GM23338 (cell line): ENCODE results near the gene CCDC127. TPM values are rescaled to one million over a fixed set of nuclear protein-coding genes. Genes with fewer than 3 reads are reported as not detected.

ENCODE experiments used
- ATAC-seq: fragments of 200-7000 bp; cut with Tn5 transposase; 3 replicates; pipeline ENCODE4 v1.9.1; 2020
- DNase-seq: peaks from one replicate; pipeline ENCODE4 v3.0.0-alpha.2; 2015; ENCODE audit warnings: low spot score
- H2AFZ ChIP-seq: fragments of 200-600 bp; sonication (generic); 2 replicates; pipeline ENCODE4 v1.8.0; 2016; ENCODE audit warnings: antibody characterized with exemption, mild to moderate bottlenecking, moderate library complexity
- H3F3A ChIP-seq: fragments of 200-600 bp; sonication (generic); replicated peaks from 2 replicates; pipeline ENCODE4 v1.8.0; 2017; ENCODE audit warnings: antibody characterized with exemption, mixed run types, low read depth
- H3K27ac ChIP-seq: fragments of 200-600 bp; sonication (generic); 2 replicates; pipeline ENCODE4 v1.6.1; 2016; ENCODE audit warnings: low read depth
- H3K27me3 ChIP-seq: fragments of 200-600 bp; sonication (generic); 2 replicates; pipeline ENCODE4 v1.8.0; 2016; ENCODE audit warnings: mild to moderate bottlenecking, mixed run types, moderate library complexity; ENCODE audit not compliant: insufficient read depth
- H3K36me3 ChIP-seq: fragments of 200-600 bp; sonication (generic); 2 replicates; pipeline ENCODE4 v1.8.0; 2016; ENCODE audit warnings: mild to moderate bottlenecking; ENCODE audit not compliant: insufficient read depth
- H3K4me1 ChIP-seq: fragments of 200-600 bp; sonication (generic); 2 replicates; pipeline ENCODE4 v1.8.0; 2016; ENCODE audit warnings: mild to moderate bottlenecking, moderate library complexity; ENCODE audit not compliant: insufficient read depth
- H3K4me2 ChIP-seq: fragments of 200-600 bp; sonication (generic); 2 replicates; pipeline ENCODE4 v1.7.1; 2017; ENCODE audit warnings: mixed run types
- H3K4me3 ChIP-seq: fragments of 200-600 bp; sonication (generic); 2 replicates; pipeline ENCODE4 v1.6.1; 2016; ENCODE audit warnings: mixed run types
- H3K79me2 ChIP-seq: fragments of 200-600 bp; sonication (generic); replicated peaks from 2 replicates; pipeline ENCODE4 v1.8.0; 2017; ENCODE audit warnings: mild to moderate bottlenecking; ENCODE audit not compliant: insufficient read depth
- H3K9me2 ChIP-seq: fragments of 200-600 bp; sonication (generic); 2 replicates; pipeline ENCODE4 v1.8.0; 2017; ENCODE audit not compliant: insufficient read depth
- H4K20me1 ChIP-seq: fragments of 200-600 bp; sonication (generic); replicated peaks from 2 replicates; pipeline ENCODE4 v1.8.0; 2017; ENCODE audit warnings: mild to moderate bottlenecking; ENCODE audit not compliant: insufficient read depth
- H3K27ac Mint-ChIP-seq: 2 replicates; pipeline ENCODE4 v1.8.0; 2020; ENCODE audit warnings: inconsistent platforms, mild to moderate bottlenecking, moderate library complexity, mixed read lengths
- H3K27me3 Mint-ChIP-seq: 3 replicates; pipeline ENCODE4 v1.8.0; 2022; ENCODE audit warnings: low read depth, mild to moderate bottlenecking, moderate library complexity, mixed read lengths, inconsistent platforms; ENCODE audit not compliant: insufficient read depth, poor library complexity
- H3K36me3 Mint-ChIP-seq: 3 replicates; pipeline ENCODE4 v1.8.0; 2021; ENCODE audit warnings: low read depth, mild to moderate bottlenecking, inconsistent platforms, moderate library complexity, mixed read lengths
- H3K4me1 Mint-ChIP-seq: 3 replicates; pipeline ENCODE4 v1.8.0; 2020; ENCODE audit warnings: mild to moderate bottlenecking, inconsistent platforms, mixed read lengths
- H3K4me3 Mint-ChIP-seq: 3 replicates; pipeline ENCODE4 v1.8.0; 2021; ENCODE audit warnings: moderate library complexity, mild to moderate bottlenecking, inconsistent platforms, mixed read lengths
- H3K9me3 Mint-ChIP-seq: 3 replicates; pipeline ENCODE4 v1.8.0; 2020; ENCODE audit warnings: moderate library complexity, mild to moderate bottlenecking, inconsistent platforms, mixed read lengths
- CREB1 ChIP-seq: fragments of 250-450 bp; sonication (Bioruptor Pico); IDR thresholded peaks from 2 replicates; pipeline ENCODE4 v1.5.0; 2020; ENCODE audit warnings: low read depth, mild to moderate bottlenecking, moderate library complexity
- EZH2 ChIP-seq: fragments of 200-600 bp; sonication (generic); IDR thresholded peaks from one replicate; pipeline ENCODE4 v1.8.0; 2017; ENCODE audit warnings: antibody characterized with exemption, mild to moderate bottlenecking, low read depth; ENCODE audit not compliant: unreplicated experiment
- EZH2phosphoT487 ChIP-seq: fragments of 200-600 bp; sonication (generic); IDR thresholded peaks from one replicate; pipeline ENCODE4 v1.8.1; 2018; ENCODE audit warnings: antibody characterized with exemption; ENCODE audit not compliant: unreplicated experiment
- JUNB ChIP-seq: IDR thresholded peaks from one replicate; pipeline ENCODE4 v1.6.1; 2016; ENCODE audit warnings: antibody characterized with exemption; ENCODE audit not compliant: unreplicated experiment
- NANOG ChIP-seq: IDR thresholded peaks from 2 replicates; pipeline ENCODE4 v1.6.1; 2016; ENCODE audit warnings: antibody characterized with exemption, borderline replicate concordance
- POLR2AphosphoS5 ChIP-seq: IDR thresholded peaks from 2 replicates; pipeline ENCODE4 v1.6.1; 2016; ENCODE audit warnings: antibody characterized with exemption, low read depth
- STAT1 ChIP-seq: IDR thresholded peaks from one replicate; pipeline ENCODE4 v1.6.1; 2016; ENCODE audit warnings: antibody characterized with exemption; ENCODE audit not compliant: unreplicated experiment
- ZNF114 ChIP-seq: fragments of 250-450 bp; sonication (Bioruptor Pico); IDR thresholded peaks from 2 replicates; pipeline ENCODE4 v1.5.0; 2020; ENCODE audit warnings: mild to moderate bottlenecking, moderate library complexity
- ZNF331 ChIP-seq: fragments of 250-450 bp; sonication (Bioruptor Pico); IDR thresholded peaks from 2 replicates; pipeline ENCODE4 v1.5.0; 2020; ENCODE audit warnings: low read depth, mild to moderate bottlenecking, moderate library complexity
- polyA plus RNA-seq: library from polyadenylated mRNA; unstranded; fragments of >200 nt; fragmentation: Nextera tagmentation; extraction: Ambion mirVana; gene quantifications from 2 replicates; pipeline ENCODE4 v1.2.1, GENCODE V29; 2016
- total RNA-seq: library from RNA; depleted of rRNA; stranded (reverse); fragments of >200 nt; shearing (Covaris generic); gene quantifications from 2 replicates; pipeline ENCODE4 v1.2.3, GENCODE V29; 2014
- TF ChIP-seq, protein P1 (sequence below): IDR thresholded peaks from one replicate; pipeline ENCODE4 v1.6.1; 2018; ENCODE audit warnings: antibody characterized with exemption; ENCODE audit not compliant: unreplicated experiment
- TF ChIP-seq, protein P2 (sequence below): fragments of 250-450 bp; sonication (Bioruptor Pico); IDR thresholded peaks from 2 replicates; pipeline ENCODE4 v1.5.0; 2020; ENCODE audit warnings: mild to moderate bottlenecking, moderate library complexity
- TF ChIP-seq, protein P3 (sequence below): IDR thresholded peaks from 2 replicates; pipeline ENCODE4 v1.6.1; 2016; ENCODE audit warnings: antibody characterized with exemption
- TF ChIP-seq, protein P4 (sequence below), 2 experiments: fragments of 200-600 bp in 1 of 2; sonication (generic) in 1 of 2; conservative IDR thresholded peaks; 2 replicates each; pipeline versions ENCODE4 v1.5.1 to v1.6.1; 2016 to 2017; ENCODE audit warnings: antibody characterized with exemption in 2 of 2, low read depth in 2 of 2, mild to moderate bottlenecking in 2 of 2, moderate library complexity in 1 of 2

The CCDC127 gene
- total and polyA plus RNA-seq, 2 experiments from 2014 or later: 6.0 to 7.2 TPM

DNA sequence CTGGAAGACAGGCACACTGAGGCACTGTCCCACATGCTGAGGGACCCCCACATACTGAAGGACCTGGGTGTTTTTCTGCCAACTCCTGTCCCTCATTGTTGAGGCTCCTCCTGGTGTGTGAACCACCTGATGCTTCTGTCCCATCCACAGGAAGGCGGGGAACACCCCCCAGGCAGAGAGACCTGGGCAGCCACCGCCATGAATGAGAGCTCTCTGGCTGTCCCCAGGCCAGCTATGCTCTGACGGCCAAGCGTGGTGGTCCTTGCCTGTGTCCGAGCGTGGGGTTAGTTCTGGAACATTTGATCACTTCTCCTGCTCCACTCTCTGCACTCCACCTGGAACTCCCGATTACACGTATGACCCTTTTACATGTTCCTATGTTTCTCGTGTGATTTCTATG lies 38.6 kb downstream of the CCDC127 start:
- no peaks in the 10 kb centered on the region for H3K27me3 Mint-ChIP-seq
- no peak overlapping the region for H3K4me3 Mint-ChIP-seq
- no peak overlapping the region for H3K27ac Mint-ChIP-seq
- Histone ChIP-seq H3K4me3 (no peak overlapping the region), H4K20me1 (no peaks in the 10 kb centered on the region), H3K4me1 (no peaks in the 10 kb centered on the region), H3K9me2 (no peaks in the 10 kb centered on the region), H3K36me3 (peaks cover 3% of the 10 kb centered on the region; the same call in 1 of the 2 replicates), H3K27me3 (no peaks in the 10 kb centered on the region), H3K4me2 (no peak overlapping the region), H3K27ac (no peak overlapping the region), H3F3A (no peaks in the 10 kb centered on the region), H3K79me2 (no peaks in the 10 kb centered on the region), H2AFZ (no peak overlapping the region)
- DNase-seq (no peak), ATAC-seq (no peak)
- peaks cover 12% of the 10 kb centered on the region for H3K4me1 Mint-ChIP-seq
- TF ChIP-seq NANOG (no peak), STAT1 (no peak), JUNB (no peak), CREB1 (CRISPR knock-in tag) (no peak), EZH2phosphoT487 (no peak), ZNF331 (CRISPR knock-in tag) (no peak), ZNF114 (no peak), EZH2 (no peak), POLR2AphosphoS5 (no peak)
- TF ChIP-seq, protein P1, sequence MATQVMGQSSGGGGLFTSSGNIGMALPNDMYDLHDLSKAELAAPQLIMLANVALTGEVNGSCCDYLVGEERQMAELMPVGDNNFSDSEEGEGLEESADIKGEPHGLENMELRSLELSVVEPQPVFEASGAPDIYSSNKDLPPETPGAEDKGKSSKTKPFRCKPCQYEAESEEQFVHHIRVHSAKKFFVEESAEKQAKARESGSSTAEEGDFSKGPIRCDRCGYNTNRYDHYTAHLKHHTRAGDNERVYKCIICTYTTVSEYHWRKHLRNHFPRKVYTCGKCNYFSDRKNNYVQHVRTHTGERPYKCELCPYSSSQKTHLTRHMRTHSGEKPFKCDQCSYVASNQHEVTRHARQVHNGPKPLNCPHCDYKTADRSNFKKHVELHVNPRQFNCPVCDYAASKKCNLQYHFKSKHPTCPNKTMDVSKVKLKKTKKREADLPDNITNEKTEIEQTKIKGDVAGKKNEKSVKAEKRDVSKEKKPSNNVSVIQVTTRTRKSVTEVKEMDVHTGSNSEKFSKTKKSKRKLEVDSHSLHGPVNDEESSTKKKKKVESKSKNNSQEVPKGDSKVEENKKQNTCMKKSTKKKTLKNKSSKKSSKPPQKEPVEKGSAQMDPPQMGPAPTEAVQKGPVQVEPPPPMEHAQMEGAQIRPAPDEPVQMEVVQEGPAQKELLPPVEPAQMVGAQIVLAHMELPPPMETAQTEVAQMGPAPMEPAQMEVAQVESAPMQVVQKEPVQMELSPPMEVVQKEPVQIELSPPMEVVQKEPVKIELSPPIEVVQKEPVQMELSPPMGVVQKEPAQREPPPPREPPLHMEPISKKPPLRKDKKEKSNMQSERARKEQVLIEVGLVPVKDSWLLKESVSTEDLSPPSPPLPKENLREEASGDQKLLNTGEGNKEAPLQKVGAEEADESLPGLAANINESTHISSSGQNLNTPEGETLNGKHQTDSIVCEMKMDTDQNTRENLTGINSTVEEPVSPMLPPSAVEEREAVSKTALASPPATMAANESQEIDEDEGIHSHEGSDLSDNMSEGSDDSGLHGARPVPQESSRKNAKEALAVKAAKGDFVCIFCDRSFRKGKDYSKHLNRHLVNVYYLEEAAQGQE: no peak
- TF ChIP-seq, protein P2, sequence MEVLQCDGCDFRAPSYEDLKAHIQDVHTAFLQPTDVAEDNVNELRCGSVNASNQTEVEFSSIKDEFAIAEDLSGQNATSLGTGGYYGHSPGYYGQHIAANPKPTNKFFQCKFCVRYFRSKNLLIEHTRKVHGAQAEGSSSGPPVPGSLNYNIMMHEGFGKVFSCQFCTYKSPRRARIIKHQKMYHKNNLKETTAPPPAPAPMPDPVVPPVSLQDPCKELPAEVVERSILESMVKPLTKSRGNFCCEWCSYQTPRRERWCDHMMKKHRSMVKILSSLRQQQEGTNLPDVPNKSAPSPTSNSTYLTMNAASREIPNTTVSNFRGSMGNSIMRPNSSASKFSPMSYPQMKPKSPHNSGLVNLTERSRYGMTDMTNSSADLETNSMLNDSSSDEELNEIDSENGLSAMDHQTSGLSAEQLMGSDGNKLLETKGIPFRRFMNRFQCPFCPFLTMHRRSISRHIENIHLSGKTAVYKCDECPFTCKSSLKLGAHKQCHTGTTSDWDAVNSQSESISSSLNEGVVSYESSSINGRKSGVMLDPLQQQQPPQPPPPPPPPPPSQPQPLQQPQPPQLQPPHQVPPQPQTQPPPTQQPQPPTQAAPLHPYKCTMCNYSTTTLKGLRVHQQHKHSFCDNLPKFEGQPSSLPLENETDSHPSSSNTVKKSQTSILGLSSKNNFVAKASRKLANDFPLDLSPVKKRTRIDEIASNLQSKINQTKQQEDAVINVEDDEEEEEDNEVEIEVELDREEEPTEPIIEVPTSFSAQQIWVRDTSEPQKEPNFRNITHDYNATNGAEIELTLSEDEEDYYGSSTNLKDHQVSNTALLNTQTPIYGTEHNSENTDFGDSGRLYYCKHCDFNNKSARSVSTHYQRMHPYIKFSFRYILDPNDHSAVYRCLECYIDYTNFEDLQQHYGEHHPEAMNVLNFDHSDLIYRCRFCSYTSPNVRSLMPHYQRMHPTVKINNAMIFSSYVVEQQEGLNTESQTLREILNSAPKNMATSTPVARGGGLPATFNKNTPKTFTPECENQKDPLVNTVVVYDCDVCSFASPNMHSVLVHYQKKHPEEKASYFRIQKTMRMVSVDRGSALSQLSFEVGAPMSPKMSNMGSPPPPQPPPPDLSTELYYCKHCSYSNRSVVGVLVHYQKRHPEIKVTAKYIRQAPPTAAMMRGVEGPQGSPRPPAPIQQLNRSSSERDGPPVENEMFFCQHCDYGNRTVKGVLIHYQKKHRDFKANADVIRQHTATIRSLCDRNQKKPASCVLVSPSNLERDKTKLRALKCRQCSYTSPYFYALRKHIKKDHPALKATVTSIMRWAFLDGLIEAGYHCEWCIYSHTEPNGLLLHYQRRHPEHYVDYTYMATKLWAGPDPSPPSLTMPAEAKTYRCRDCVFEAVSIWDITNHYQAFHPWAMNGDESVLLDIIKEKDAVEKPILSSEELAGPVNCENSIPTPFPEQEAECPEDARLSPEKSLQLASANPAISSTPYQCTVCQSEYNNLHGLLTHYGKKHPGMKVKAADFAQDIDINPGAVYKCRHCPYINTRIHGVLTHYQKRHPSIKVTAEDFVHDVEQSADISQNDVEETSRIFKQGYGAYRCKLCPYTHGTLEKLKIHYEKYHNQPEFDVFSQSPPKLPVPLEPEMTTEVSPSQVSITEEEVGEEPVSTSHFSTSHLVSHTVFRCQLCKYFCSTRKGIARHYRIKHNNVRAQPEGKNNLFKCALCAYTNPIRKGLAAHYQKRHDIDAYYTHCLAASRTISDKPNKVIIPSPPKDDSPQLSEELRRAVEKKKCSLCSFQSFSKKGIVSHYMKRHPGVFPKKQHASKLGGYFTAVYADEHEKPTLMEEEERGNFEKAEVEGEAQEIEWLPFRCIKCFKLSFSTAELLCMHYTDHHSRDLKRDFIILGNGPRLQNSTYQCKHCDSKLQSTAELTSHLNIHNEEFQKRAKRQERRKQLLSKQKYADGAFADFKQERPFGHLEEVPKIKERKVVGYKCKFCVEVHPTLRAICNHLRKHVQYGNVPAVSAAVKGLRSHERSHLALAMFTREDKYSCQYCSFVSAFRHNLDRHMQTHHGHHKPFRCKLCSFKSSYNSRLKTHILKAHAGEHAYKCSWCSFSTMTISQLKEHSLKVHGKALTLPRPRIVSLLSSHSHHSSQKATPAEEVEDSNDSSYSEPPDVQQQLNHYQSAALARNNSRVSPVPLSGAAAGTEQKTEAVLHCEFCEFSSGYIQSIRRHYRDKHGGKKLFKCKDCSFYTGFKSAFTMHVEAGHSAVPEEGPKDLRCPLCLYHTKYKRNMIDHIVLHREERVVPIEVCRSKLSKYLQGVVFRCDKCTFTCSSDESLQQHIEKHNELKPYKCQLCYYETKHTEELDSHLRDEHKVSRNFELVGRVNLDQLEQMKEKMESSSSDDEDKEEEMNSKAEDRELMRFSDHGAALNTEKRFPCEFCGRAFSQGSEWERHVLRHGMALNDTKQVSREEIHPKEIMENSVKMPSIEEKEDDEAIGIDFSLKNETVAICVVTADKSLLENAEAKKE: no peak
- TF ChIP-seq, protein P3, sequence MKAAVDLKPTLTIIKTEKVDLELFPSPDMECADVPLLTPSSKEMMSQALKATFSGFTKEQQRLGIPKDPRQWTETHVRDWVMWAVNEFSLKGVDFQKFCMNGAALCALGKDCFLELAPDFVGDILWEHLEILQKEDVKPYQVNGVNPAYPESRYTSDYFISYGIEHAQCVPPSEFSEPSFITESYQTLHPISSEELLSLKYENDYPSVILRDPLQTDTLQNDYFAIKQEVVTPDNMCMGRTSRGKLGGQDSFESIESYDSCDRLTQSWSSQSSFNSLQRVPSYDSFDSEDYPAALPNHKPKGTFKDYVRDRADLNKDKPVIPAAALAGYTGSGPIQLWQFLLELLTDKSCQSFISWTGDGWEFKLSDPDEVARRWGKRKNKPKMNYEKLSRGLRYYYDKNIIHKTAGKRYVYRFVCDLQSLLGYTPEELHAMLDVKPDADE: no peak
- TF ChIP-seq, protein P4, sequence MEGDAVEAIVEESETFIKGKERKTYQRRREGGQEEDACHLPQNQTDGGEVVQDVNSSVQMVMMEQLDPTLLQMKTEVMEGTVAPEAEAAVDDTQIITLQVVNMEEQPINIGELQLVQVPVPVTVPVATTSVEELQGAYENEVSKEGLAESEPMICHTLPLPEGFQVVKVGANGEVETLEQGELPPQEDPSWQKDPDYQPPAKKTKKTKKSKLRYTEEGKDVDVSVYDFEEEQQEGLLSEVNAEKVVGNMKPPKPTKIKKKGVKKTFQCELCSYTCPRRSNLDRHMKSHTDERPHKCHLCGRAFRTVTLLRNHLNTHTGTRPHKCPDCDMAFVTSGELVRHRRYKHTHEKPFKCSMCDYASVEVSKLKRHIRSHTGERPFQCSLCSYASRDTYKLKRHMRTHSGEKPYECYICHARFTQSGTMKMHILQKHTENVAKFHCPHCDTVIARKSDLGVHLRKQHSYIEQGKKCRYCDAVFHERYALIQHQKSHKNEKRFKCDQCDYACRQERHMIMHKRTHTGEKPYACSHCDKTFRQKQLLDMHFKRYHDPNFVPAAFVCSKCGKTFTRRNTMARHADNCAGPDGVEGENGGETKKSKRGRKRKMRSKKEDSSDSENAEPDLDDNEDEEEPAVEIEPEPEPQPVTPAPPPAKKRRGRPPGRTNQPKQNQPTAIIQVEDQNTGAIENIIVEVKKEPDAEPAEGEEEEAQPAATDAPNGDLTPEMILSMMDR (conservative IDR thresholded peaks at IDR 0.05; ENCODE audit: low read depth in 2 of 2): no peak
- peaks cover 34% of the 10 kb centered on the region for H3K36me3 Mint-ChIP-seq
- no peaks in the 10 kb centered on the region; the same call in 2 of the 3 replicates for H3K9me3 Mint-ChIP-seq
